Measurements from ENCODE around the gene FAM177B.
A peak's percentile ranks its signal among the peaks of the same experiment; 100 is the strongest.

Gene FAM177B

DNA sequence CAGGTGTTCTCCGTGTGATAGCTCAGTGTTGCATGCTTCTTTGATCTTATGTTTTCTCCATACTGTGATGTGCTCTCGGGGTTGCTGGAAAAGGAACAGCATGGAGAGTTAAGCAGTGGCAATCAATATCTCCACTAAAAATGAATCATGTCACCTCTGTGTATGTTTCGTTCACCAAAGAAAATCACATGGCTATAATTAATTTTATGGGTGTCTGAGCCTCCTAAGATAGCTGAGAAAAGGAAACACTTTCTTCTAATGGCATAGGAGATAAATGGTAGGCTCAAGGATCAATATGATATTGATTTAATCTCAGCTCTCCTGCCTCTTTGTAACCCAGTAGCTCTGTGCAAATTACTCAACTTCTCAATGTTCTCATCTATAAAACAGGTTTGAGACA lies 14.3 kb downstream of the FAM177B start:
- Histone ChIP-seq H3K4me2 (ENCODE audit: low read length) (no peak overlapping the region), H3K79me2 (ENCODE audit: control insufficient read depth, insufficient read depth, low read length, poor library complexity) (no peaks in the 10 kb centered on the region), H2AK5ac (ENCODE audit: low read length) (no peak overlapping the region), H2BK12ac (ENCODE audit: low read length) (no peak overlapping the region), H3K79me1 (ENCODE audit: low read length) (no peaks in the 10 kb centered on the region), H3K27ac (ENCODE audit: low read depth, low read length) (no peak overlapping the region), H3K4me1 (ENCODE audit: control insufficient read depth in 1 of 2, insufficient read depth in 2 of 2, low read length in 2 of 2) (no peaks in the 10 kb centered on the region), H2BK120ac (ENCODE audit: insufficient read depth, low read length, poor library complexity) (no peak overlapping the region), H2BK5ac (ENCODE audit: low read depth, low read length, poor library complexity) (no peak overlapping the region), H3K36me3 (ENCODE audit: control insufficient read depth in 1 of 2, insufficient read depth in 2 of 2, low read length in 2 of 2) (no peaks in the 10 kb centered on the region), H3K4me3 (ENCODE audit: low read depth, low read length) (no peak overlapping the region), H3K9me3 (ENCODE audit: insufficient read depth, low read depth, low read length) (no peaks in the 10 kb centered on the region), H3K9ac (ENCODE audit: low read length) (no peak overlapping the region), H2AFZ (ENCODE audit: insufficient read depth, low read length, poor library complexity) (no peak overlapping the region), H3K23ac (ENCODE audit: low read length) (no peak overlapping the region), H4K12ac (ENCODE audit: low read depth, low read length) (no peak overlapping the region), H3K18ac (ENCODE audit: low read length) (no peak overlapping the region), H4K8ac (ENCODE audit: low read depth, low read length) (no peak overlapping the region), H3K27me3 (ENCODE audit: insufficient read depth, low read length) (no peaks in the 10 kb centered on the region), H3K14ac (ENCODE audit: low read length) (no peak overlapping the region), H3K4ac (ENCODE audit: low read depth, low read length) (no peak overlapping the region), H4K91ac (ENCODE audit: low read depth, low read length) (no peak overlapping the region)
- DNase-seq, result no peak
- no CpG with 5 or more reads among the region's 3 CpGs for WGBS (ENCODE audit: extremely low coverage, insufficient coverage, insufficient read length)

GRCh38 chr1:222754366-222755139 lies 17.6 kb downstream of the FAM177B start:
- Histone ChIP-seq H3K27me3 (ENCODE audit: insufficient read depth, low read length) (no peaks in the 10 kb centered on the region), H3K14ac (ENCODE audit: low read length) (no peak overlapping the region), H2AK5ac (ENCODE audit: low read length) (no peak overlapping the region), H3K23ac (ENCODE audit: low read length) (no peak overlapping the region), H2BK5ac (ENCODE audit: low read depth, low read length, poor library complexity) (no peak overlapping the region), H3K27ac (ENCODE audit: low read depth, low read length) (no peak overlapping the region), H3K9ac (ENCODE audit: low read length) (no peak overlapping the region), H3K36me3 (ENCODE audit: control insufficient read depth in 1 of 2, insufficient read depth in 2 of 2, low read length in 2 of 2) (no peaks in the 10 kb centered on the region), H3K4me1 (ENCODE audit: control insufficient read depth in 1 of 2, insufficient read depth in 2 of 2, low read length in 2 of 2) (no peaks in the 10 kb centered on the region), H3K9me3 (ENCODE audit: insufficient read depth, low read depth, low read length) (no peaks in the 10 kb centered on the region), H4K8ac (ENCODE audit: low read depth, low read length) (no peak overlapping the region), H3K79me2 (ENCODE audit: control insufficient read depth, insufficient read depth, low read length, poor library complexity) (no peaks in the 10 kb centered on the region), H4K12ac (ENCODE audit: low read depth, low read length) (no peak overlapping the region), H3K4me3 (ENCODE audit: low read depth, low read length) (no peak overlapping the region), H3K79me1 (ENCODE audit: low read length) (no peaks in the 10 kb centered on the region), H2AFZ (ENCODE audit: insufficient read depth, low read length, poor library complexity) (no peak overlapping the region), H4K91ac (ENCODE audit: low read depth, low read length) (no peak overlapping the region), H2BK120ac (ENCODE audit: insufficient read depth, low read length, poor library complexity) (no peak overlapping the region), H3K4me2 (ENCODE audit: low read length) (no peak overlapping the region), H2BK12ac (ENCODE audit: low read length) (no peak overlapping the region), H3K4ac (ENCODE audit: low read depth, low read length) (no peak overlapping the region), H3K18ac (ENCODE audit: low read length) (no peak overlapping the region)
- peak in 1 of 2 donors; percentile 34 for DNase-seq
- no CpG with 5 or more reads among the region's 10 CpGs for WGBS (ENCODE audit: extremely low coverage, insufficient coverage, insufficient read length)

GRCh38 chr1:222757646-222758268 lies 20.8 kb downstream of the FAM177B start:
- Histone ChIP-seq H4K12ac (ENCODE audit: low read depth, low read length) (no peak overlapping the region), H3K79me1 (ENCODE audit: low read length) (no peaks in the 10 kb centered on the region), H2AK5ac (ENCODE audit: low read length) (no peak overlapping the region), H3K9me3 (ENCODE audit: insufficient read depth, low read depth, low read length) (no peaks in the 10 kb centered on the region), H2BK5ac (ENCODE audit: low read depth, low read length, poor library complexity) (no peak overlapping the region), H3K23ac (ENCODE audit: low read length) (no peak overlapping the region), H3K36me3 (ENCODE audit: control insufficient read depth in 1 of 2, insufficient read depth in 2 of 2, low read length in 2 of 2) (no peaks in the 10 kb centered on the region), H3K4me1 (ENCODE audit: control insufficient read depth in 1 of 2, insufficient read depth in 2 of 2, low read length in 2 of 2) (no peaks in the 10 kb centered on the region), H2BK120ac (ENCODE audit: insufficient read depth, low read length, poor library complexity) (no peak overlapping the region), H4K91ac (ENCODE audit: low read depth, low read length) (no peak overlapping the region), H3K79me2 (ENCODE audit: control insufficient read depth, insufficient read depth, low read length, poor library complexity) (no peaks in the 10 kb centered on the region), H3K4me2 (ENCODE audit: low read length) (no peak overlapping the region), H3K9ac (ENCODE audit: low read length) (no peak overlapping the region), H3K18ac (ENCODE audit: low read length) (no peak overlapping the region), H3K14ac (ENCODE audit: low read length) (no peak overlapping the region), H3K27ac (ENCODE audit: low read depth, low read length) (no peak overlapping the region), H4K8ac (ENCODE audit: low read depth, low read length) (no peak overlapping the region), H2AFZ (ENCODE audit: insufficient read depth, low read length, poor library complexity) (no peak overlapping the region), H3K4me3 (ENCODE audit: low read depth, low read length) (no peak overlapping the region), H2BK12ac (ENCODE audit: low read length) (no peak overlapping the region), H3K4ac (ENCODE audit: low read depth, low read length) (no peak overlapping the region), H3K27me3 (ENCODE audit: insufficient read depth, low read length) (no peaks in the 10 kb centered on the region)
- WGBS (ENCODE audit: extremely low coverage, insufficient coverage, insufficient read length), result no CpG with 5 or more reads among the region's 10 CpGs
- DNase-seq, result no peak

DNA sequence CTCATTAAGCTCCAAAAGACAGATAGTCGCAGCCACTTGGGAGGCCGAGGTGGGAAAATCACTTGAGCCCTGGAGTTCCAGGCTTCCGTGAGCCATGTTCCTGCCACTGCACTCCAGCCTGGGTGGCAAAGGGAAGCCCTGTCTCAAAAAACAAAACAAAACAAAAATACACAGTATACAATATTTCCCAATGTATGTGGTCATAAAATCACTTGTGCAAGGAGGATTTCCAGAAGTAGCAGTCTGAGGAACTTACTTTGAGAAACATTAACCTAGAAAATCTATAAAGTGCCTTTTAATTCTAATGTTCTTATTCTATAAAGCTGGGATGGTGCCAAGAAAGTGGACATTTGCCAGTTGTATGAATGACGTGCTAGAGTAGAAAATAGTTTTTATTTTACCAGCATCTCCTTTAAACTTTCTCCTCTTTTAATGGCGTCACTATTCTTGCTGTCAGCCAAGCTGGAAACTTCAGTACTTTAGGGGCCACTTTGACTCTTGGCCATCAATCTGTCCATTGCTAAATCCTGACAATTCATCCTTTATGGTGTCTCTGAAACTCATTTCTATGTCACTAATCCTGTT lies 22.5 kb downstream of the FAM177B start:
- H3K4me1 ChIP-seq (ENCODE audit: control insufficient read depth in 1 of 2, insufficient read depth in 2 of 2, low read length in 2 of 2), result no peaks in the 10 kb centered on the region
- no peak overlapping the region for H2BK12ac ChIP-seq (ENCODE audit: low read length)
- H2AK5ac ChIP-seq (ENCODE audit: low read length), result no peak overlapping the region
- H3K79me1 ChIP-seq (ENCODE audit: low read length), result no peaks in the 10 kb centered on the region
- no peak overlapping the region for H3K23ac ChIP-seq (ENCODE audit: low read length)
- no peak overlapping the region for H3K27ac ChIP-seq (ENCODE audit: low read depth, low read length)
- H3K4me3 ChIP-seq (ENCODE audit: low read depth, low read length), result no peak overlapping the region
- no peaks in the 10 kb centered on the region for H3K79me2 ChIP-seq (ENCODE audit: control insufficient read depth, insufficient read depth, low read length, poor library complexity)
- H3K4me2 ChIP-seq (ENCODE audit: low read length), result no peak overlapping the region
- DNase-seq, result no peak
- no peak overlapping the region for H2AFZ ChIP-seq (ENCODE audit: insufficient read depth, low read length, poor library complexity)
- no peak overlapping the region for H3K14ac ChIP-seq (ENCODE audit: low read length)
- H2BK120ac ChIP-seq (ENCODE audit: insufficient read depth, low read length, poor library complexity), result no peak overlapping the region
- no peak overlapping the region for H3K4ac ChIP-seq (ENCODE audit: low read depth, low read length)
- H4K12ac ChIP-seq (ENCODE audit: low read depth, low read length), result no peak overlapping the region
- H3K36me3 ChIP-seq (ENCODE audit: control insufficient read depth in 1 of 2, insufficient read depth in 2 of 2, low read length in 2 of 2), result no peaks in the 10 kb centered on the region
- no peak overlapping the region for H3K9ac ChIP-seq (ENCODE audit: low read length)
- H3K18ac ChIP-seq (ENCODE audit: low read length), result no peak overlapping the region
- no peaks in the 10 kb centered on the region for H3K9me3 ChIP-seq (ENCODE audit: insufficient read depth, low read depth, low read length)
- no peak overlapping the region for H4K8ac ChIP-seq (ENCODE audit: low read depth, low read length)
- H3K27me3 ChIP-seq (ENCODE audit: insufficient read depth, low read length), result no peaks in the 10 kb centered on the region
- WGBS (ENCODE audit: extremely low coverage, insufficient coverage, insufficient read length), result no CpG with 5 or more reads among the region's 5 CpGs
- no peak overlapping the region for H2BK5ac ChIP-seq (ENCODE audit: low read depth, low read length, poor library complexity)
- no peak overlapping the region for H4K91ac ChIP-seq (ENCODE audit: low read depth, low read length)

Data from trophoblast cell (in vitro differentiated cells and primary cell).